Measurements from ENCODE around the gene GABRB3.

GABRB3 gene

GRCh38 chr15:26634319-26634718 is 138.5 kb downstream of the GABRB3 start:
- Histone ChIP-seq H3K36me3 (replicated peaks) (no peaks in the 10 kb centered on the region), H3K4me3 (ENCODE audit: low read depth, low read length) (no peak overlapping the region), H3K27me3 (replicated peaks) (no peaks in the 10 kb centered on the region), H3K27ac (no peak overlapping the region)
- in situ Hi-C loops (cut with HindIII; ENCODE audit: low pct_ligation_motif_present, low sequenced_read_pairs), result no loop called here
- DNase-seq, result no peak
- TF ChIP-seq, protein P1, sequence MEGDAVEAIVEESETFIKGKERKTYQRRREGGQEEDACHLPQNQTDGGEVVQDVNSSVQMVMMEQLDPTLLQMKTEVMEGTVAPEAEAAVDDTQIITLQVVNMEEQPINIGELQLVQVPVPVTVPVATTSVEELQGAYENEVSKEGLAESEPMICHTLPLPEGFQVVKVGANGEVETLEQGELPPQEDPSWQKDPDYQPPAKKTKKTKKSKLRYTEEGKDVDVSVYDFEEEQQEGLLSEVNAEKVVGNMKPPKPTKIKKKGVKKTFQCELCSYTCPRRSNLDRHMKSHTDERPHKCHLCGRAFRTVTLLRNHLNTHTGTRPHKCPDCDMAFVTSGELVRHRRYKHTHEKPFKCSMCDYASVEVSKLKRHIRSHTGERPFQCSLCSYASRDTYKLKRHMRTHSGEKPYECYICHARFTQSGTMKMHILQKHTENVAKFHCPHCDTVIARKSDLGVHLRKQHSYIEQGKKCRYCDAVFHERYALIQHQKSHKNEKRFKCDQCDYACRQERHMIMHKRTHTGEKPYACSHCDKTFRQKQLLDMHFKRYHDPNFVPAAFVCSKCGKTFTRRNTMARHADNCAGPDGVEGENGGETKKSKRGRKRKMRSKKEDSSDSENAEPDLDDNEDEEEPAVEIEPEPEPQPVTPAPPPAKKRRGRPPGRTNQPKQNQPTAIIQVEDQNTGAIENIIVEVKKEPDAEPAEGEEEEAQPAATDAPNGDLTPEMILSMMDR (IDR thresholded peaks at IDR 0.05; ENCODE audit: low read depth, low read length, missing control alignments), result no peak

- no peak for DNase-seq
- TF ChIP-seq, protein P1 (IDR thresholded peaks at IDR 0.05; ENCODE audit: low read depth, low read length, missing control alignments), result no peak
- no peak overlapping the region for H3K27ac ChIP-seq
- H3K27me3 ChIP-seq (replicated peaks), result no peaks in the 10 kb centered on the region
- H3K4me3 ChIP-seq (ENCODE audit: low read depth, low read length), result no peak overlapping the region
- H3K36me3 ChIP-seq (replicated peaks), result no peaks in the 10 kb centered on the region
- in situ Hi-C loops (cut with HindIII; ENCODE audit: low pct_ligation_motif_present, low sequenced_read_pairs), result no loop called here
These were observed 140.4 kb downstream of the GABRB3 start for GRCh38 chr15:26632500-26632899.

DNA sequence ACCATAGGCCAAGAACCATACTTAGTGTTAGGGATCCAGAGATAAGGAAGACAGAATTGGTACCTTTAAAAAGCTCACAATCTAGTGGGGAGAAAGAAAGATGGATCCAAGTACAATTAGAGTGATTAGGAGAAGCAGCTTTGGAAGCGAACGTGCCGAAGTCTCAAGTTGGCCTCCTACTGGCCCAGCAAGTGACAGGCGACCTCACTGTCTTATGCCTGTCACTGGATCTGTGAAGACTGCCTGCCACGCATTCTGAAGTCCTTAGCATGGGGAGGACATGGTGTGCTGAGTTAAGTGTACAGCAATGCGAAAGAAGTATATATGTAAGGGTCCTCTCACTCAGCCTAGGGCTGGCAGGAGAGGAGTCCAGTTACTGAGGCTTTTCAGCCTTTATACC is 141.0 kb downstream of the GABRB3 start:
- no peaks in the 10 kb centered on the region for H3K27me3 ChIP-seq (replicated peaks)
- TF ChIP-seq, protein P1 (IDR thresholded peaks at IDR 0.05; ENCODE audit: low read depth, low read length, missing control alignments), result no peak
- H3K4me3 ChIP-seq (ENCODE audit: low read depth, low read length), result no peak overlapping the region
- no peak overlapping the region for H3K27ac ChIP-seq
- no peak for DNase-seq
- in situ Hi-C loops (cut with HindIII; ENCODE audit: low pct_ligation_motif_present, low sequenced_read_pairs), result no loop called here
- no peaks in the 10 kb centered on the region for H3K36me3 ChIP-seq (replicated peaks)

DNA sequence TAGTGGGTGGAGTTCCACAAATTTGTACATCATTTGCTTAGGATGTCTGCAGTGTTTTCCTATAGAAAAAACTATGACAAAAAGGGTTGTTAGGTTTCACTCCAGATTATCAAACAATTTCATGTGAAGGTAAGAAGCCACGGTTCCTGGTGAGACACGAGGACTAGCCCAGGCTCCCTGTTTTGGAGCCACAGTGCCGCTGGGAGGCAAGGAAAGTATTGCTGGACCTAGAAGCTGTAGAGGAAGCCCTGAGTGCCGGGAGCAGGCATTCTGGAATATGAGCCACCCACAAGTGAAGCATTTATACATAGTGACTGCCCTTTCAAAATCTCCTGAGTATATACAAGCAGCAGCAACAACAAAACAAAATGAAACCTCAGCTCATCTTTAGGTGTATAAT is 142.0 kb downstream of the GABRB3 start:
- no peak for DNase-seq
- Histone ChIP-seq H3K27me3 (replicated peaks) (no peaks in the 10 kb centered on the region), H3K27ac (no peak overlapping the region), H3K4me3 (ENCODE audit: low read depth, low read length) (no peak overlapping the region), H3K36me3 (replicated peaks) (no peaks in the 10 kb centered on the region)
- in situ Hi-C loops (cut with HindIII; ENCODE audit: low pct_ligation_motif_present, low sequenced_read_pairs), result no loop called here
- TF ChIP-seq, protein P1 (IDR thresholded peaks at IDR 0.05; ENCODE audit: low read depth, low read length, missing control alignments), result no peak

GRCh38 chr15:26628879-26629529 is 143.9 kb downstream of the GABRB3 start:
- TF ChIP-seq, protein P1 (IDR thresholded peaks at IDR 0.05; ENCODE audit: low read depth, low read length, missing control alignments), result no peak
- no peak for DNase-seq
- Histone ChIP-seq H3K27ac (no peak overlapping the region), H3K36me3 (replicated peaks) (no peaks in the 10 kb centered on the region), H3K27me3 (replicated peaks) (no peaks in the 10 kb centered on the region), H3K4me3 (ENCODE audit: low read depth, low read length) (no peak overlapping the region)
- in situ Hi-C loops (cut with HindIII; ENCODE audit: low pct_ligation_motif_present, low sequenced_read_pairs), result no loop called here

GRCh38 chr15:26628071-26628470 is 144.8 kb downstream of the GABRB3 start:
- H3K4me3 ChIP-seq (ENCODE audit: low read depth, low read length), result no peak overlapping the region
- no peaks in the 10 kb centered on the region for H3K36me3 ChIP-seq (replicated peaks)
- no peaks in the 10 kb centered on the region for H3K27me3 ChIP-seq (replicated peaks)
- no peak overlapping the region for H3K27ac ChIP-seq
- in situ Hi-C loops (cut with HindIII; ENCODE audit: low pct_ligation_motif_present, low sequenced_read_pairs), result no loop called here
- no peak for DNase-seq
- TF ChIP-seq, protein P1 (IDR thresholded peaks at IDR 0.05; ENCODE audit: low read depth, low read length, missing control alignments), result no peak
